ENCODE results near the gene B4GALT2. TPM values are rescaled to one million over a fixed set of nuclear protein-coding genes. Genes with fewer than 3 reads are reported as not detected.
A peak's percentile ranks its signal among the peaks of the same experiment; 100 is the strongest.

B4GALT2 gene
- total RNA-seq, 1 experiment from 2014 or later: 66.2 TPM

DNA sequence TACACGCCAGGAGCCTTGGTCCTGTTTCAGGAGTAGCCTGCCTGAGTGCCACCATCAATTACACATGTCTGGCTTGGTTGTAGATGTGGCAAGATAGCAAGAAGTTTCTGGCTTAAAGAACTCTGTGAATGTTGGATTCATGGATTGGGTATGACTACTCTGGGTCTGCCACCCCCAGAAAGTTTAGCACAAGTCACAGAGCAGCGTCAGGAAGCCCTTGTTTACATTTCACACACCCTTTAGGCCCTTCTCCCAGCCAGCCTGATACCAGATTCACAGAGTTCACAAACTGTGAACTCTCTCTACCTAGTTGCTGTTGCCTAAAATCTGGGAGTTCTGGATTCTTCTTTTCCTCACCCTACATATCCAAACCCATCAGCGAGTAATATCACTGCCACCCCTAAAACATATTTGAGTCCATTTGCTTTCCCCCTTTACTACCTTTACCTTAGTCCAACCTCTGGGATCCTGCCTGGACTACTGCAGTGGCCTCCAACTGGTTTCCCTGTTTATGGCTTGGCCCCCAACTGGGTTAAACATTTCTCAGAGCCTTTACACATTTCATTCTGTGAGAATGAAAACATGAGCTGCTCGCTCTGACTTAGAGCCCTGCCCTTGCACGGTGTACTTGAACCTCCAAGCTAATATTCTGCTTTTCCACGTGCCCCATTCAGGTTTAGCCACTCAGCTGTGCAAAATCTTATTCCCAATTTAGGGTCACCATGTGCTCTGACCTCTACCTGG lies 8.3 kb downstream of the B4GALT2 start:
- Histone ChIP-seq H3K9me2 (ENCODE audit: insufficient read depth) (no peaks in the 10 kb centered on the region), H3K36me3 (ENCODE audit: low read depth) (peaks cover 12% of the 10 kb centered on the region; the same call in 1 of the 2 replicates), H2AFZ (no peak overlapping the region), H3K27ac (0 out of 2 replicates have a peak overlapping the region, but pooled peaks have one; percentile 10), H3K9me3 (ENCODE audit: insufficient read depth, low read depth) (no peaks in the 10 kb centered on the region), H3K27me3 (ENCODE audit: insufficient read depth, low read depth) (no peaks in the 10 kb centered on the region), H4K20me1 (ENCODE audit: insufficient read depth) (peaks cover under 1% of the 10 kb centered on the region; the same call in 1 of the 2 replicates), H3K79me2 (ENCODE audit: low read depth) (peaks cover 3% of the 10 kb centered on the region; the same call in 1 of the 2 replicates), H3K4me3 (no peak overlapping the region), H3K4me1 (replicated peaks; ENCODE audit: insufficient read depth) (peaks cover 18% of the 10 kb centered on the region), H3K4me2 (no peak overlapping the region), H3F3A (ENCODE audit: insufficient read depth, low read depth) (peaks cover 41% of the 10 kb centered on the region)
- intact Hi-C loops (cut with micrococcal nuclease; ENCODE audit: unreplicated experiment): no loop called here
- peak in 1 of 2 experiments; percentile 2 for DNase-seq
- no peak for TF ChIP-seq EZH2 (IDR thresholded peaks at IDR 0.05; ENCODE audit: low read depth)
- TF ChIP-seq, protein P1, sequence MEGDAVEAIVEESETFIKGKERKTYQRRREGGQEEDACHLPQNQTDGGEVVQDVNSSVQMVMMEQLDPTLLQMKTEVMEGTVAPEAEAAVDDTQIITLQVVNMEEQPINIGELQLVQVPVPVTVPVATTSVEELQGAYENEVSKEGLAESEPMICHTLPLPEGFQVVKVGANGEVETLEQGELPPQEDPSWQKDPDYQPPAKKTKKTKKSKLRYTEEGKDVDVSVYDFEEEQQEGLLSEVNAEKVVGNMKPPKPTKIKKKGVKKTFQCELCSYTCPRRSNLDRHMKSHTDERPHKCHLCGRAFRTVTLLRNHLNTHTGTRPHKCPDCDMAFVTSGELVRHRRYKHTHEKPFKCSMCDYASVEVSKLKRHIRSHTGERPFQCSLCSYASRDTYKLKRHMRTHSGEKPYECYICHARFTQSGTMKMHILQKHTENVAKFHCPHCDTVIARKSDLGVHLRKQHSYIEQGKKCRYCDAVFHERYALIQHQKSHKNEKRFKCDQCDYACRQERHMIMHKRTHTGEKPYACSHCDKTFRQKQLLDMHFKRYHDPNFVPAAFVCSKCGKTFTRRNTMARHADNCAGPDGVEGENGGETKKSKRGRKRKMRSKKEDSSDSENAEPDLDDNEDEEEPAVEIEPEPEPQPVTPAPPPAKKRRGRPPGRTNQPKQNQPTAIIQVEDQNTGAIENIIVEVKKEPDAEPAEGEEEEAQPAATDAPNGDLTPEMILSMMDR (conservative IDR thresholded peaks at IDR 0.05): no peak
- no TSS peak for BruUV-seq (replicated peaks)
- ChIA-PET POLR2A (ENCODE audit: unreplicated experiment) (interaction anchor here (0.6 kb wide), 1 partner anchor 563 kb away, joined by 6 read pairs; no protein-coding TSS in a partner anchor), CTCF (no interaction called here)

DNA sequence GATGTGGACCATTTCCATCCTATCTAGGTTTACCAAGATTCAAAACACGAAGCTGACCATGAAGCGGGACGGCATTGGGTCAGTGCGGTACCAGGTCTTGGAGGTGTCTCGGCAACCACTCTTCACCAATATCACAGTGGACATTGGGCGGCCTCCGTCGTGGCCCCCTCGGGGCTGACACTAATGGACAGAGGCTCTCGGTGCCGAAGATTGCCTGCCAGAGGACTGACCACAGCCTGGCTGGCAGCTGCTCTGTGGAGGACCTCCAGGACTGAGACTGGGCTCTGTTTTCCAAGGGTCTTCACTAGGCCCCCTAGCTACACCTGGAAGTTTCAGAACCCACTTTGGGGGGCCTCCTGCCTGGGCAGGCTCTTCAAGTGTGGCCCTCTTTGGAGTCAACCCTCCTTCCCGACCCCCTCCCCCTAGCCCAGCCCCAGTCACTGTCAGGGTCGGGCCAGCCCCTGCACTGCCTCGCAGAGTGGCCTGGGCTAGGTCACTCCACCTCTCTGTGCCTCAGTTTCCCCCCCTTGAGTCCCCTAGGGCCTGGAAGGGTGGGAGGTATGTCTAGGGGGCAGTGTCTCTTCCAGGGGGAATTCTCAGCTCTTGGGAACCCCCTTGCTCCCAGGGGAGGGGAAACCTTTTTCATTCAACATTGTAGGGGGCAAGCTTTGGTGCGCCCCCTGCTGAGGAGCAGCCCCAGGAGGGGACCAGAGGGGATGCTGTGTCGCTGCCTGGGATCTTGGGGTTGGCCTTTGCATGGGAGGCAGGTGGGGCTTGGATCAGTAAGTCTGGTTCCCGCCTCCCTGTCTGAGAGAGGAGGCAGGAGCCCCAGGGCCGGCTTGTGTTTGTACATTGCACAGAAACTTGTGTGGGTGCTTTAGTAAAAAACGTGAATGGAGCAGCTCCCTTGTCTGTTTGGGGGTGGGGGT lies 11.5 kb downstream of the B4GALT2 start:
- CTCF ChIA-PET: interaction anchor here (0.9 kb wide), 1 partner anchor 15 kb away, joined by 3 read pairs; no protein-coding TSS in a partner anchor
- BruUV-seq (replicated peaks): no TSS peak
- POLR2A ChIA-PET (ENCODE audit: unreplicated experiment): interaction anchor here (0.6 kb wide), 1 partner anchor 34 kb away, joined by 3 read pairs; no protein-coding TSS in a partner anchor
- Histone ChIP-seq H3K9me3 (ENCODE audit: insufficient read depth, low read depth) (no peaks in the 10 kb centered on the region), H2AFZ (peak overlapping the region; percentile 75), H3F3A (ENCODE audit: insufficient read depth, low read depth) (peaks cover 69% of the 10 kb centered on the region), H3K4me3 (peak overlapping the region; percentile 59), H3K27ac (peak overlapping the region; percentile 86), H3K4me1 (replicated peaks; ENCODE audit: insufficient read depth) (peaks cover 25% of the 10 kb centered on the region), H3K4me2 (peak overlapping the region; percentile 97), H3K9me2 (ENCODE audit: insufficient read depth) (no peaks in the 10 kb centered on the region), H3K36me3 (ENCODE audit: low read depth) (peaks cover 10% of the 10 kb centered on the region; the same call in 1 of the 2 replicates), H4K20me1 (ENCODE audit: insufficient read depth) (no peaks in the 10 kb centered on the region; the same call in 1 of the 2 replicates), H3K79me2 (ENCODE audit: low read depth) (no peaks in the 10 kb centered on the region), H3K27me3 (ENCODE audit: insufficient read depth, low read depth) (no peaks in the 10 kb centered on the region)
- no peak for DNase-seq
- intact Hi-C loops (cut with micrococcal nuclease; ENCODE audit: unreplicated experiment): loop anchor here (1.0 to 5.0 kb wide), 4 partner anchors 10 to 228 kb away; partner anchors contain the start of genes IPO13 and SLC6A9
- TF ChIP-seq EZH2 (IDR thresholded peaks at IDR 0.05; ENCODE audit: low read depth): no peak

DNA sequence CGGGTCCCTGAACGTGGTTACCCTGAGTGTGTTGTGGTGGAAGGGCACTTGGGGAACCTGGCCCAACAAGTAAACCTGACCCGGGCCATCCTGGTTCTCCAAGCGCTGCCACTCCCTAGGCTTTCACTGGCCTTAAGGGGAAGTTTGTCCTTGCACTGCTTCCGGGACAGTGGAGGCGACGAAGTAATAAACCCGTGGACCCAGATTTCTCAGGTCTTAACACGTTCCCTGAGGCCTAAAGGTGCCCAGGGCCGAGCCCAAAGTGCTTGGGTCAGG lies 12.1 kb downstream of the B4GALT2 start:
- no peaks in the 10 kb centered on the region for H3K9me2 ChIP-seq (ENCODE audit: insufficient read depth)
- POLR2A ChIA-PET (ENCODE audit: unreplicated experiment): no interaction called here
- peak overlapping the region; percentile 97 for H3K4me2 ChIP-seq
- peaks cover 4% of the 10 kb centered on the region; the same call in 1 of the 2 replicates for H3K36me3 ChIP-seq (ENCODE audit: low read depth)
- peaks cover 67% of the 10 kb centered on the region for H3F3A ChIP-seq (ENCODE audit: insufficient read depth, low read depth)
- peak overlapping the region; percentile 75 for H2AFZ ChIP-seq
- H3K9me3 ChIP-seq (ENCODE audit: insufficient read depth, low read depth): no peaks in the 10 kb centered on the region
- intact Hi-C loops (cut with micrococcal nuclease; ENCODE audit: unreplicated experiment): loop anchor here (1.0 to 5.0 kb wide), 4 partner anchors 11 to 229 kb away; partner anchors contain the start of genes IPO13 and SLC6A9
- H3K27ac ChIP-seq: peak overlapping the region; percentile 86
- H3K27me3 ChIP-seq (ENCODE audit: insufficient read depth, low read depth): no peaks in the 10 kb centered on the region
- peaks cover 25% of the 10 kb centered on the region for H3K4me1 ChIP-seq (replicated peaks; ENCODE audit: insufficient read depth)
- DNase-seq: no peak
- CTCF ChIA-PET: interaction anchor here (0.9 kb wide), 1 partner anchor 16 kb away, joined by 3 read pairs; no protein-coding TSS in a partner anchor
- peak overlapping the region; percentile 59 for H3K4me3 ChIP-seq
- no peaks in the 10 kb centered on the region for H3K79me2 ChIP-seq (ENCODE audit: low read depth)
- TF ChIP-seq, protein P1 (conservative IDR thresholded peaks at IDR 0.05): no peak
- TF ChIP-seq EZH2 (IDR thresholded peaks at IDR 0.05; ENCODE audit: low read depth): no peak
- TSS peak; percentile 76 for BruUV-seq (replicated peaks)
- H4K20me1 ChIP-seq (ENCODE audit: insufficient read depth): no peaks in the 10 kb centered on the region; the same call in 1 of the 2 replicates
